Measurements from ENCODE around the gene COL3A1.

The COL3A1 gene

DNA sequence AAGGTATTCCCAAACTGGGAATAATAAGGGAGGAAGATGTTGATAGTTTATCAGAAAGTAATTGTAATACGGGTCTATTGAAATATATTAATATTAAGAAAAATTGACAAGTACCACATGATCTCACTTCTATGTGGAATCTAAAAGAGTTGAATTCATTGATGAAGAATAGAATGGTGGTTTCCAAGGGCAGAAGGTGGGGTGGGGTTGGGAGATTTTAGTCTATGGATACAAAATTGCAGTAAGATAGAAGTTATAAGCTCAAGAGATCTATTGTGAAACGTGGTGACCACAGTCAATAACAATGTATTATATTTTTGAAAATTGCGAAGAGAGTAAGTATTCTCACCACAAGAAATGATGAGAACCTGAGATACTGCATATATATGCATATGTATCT lies 38.9 kb downstream of the COL3A1 start:
- in situ Hi-C loops (cut with MboI; ENCODE audit: low pct_unique_long_range_greater_than_20kb, low sequenced_read_pairs): no loop called here
- DNase-seq: no peak

- DNase-seq: no peak
- in situ Hi-C loops (cut with MboI; ENCODE audit: low pct_unique_long_range_greater_than_20kb, low sequenced_read_pairs): no loop called here
Measured at GRCh38 chr2:189013671-189014448, 39.7 kb downstream of the COL3A1 start.

GRCh38 chr2:189014449-189015138 lies 40.4 kb downstream of the COL3A1 start:
- in situ Hi-C loops (cut with MboI; ENCODE audit: low pct_unique_long_range_greater_than_20kb, low sequenced_read_pairs): no loop called here

GRCh38 chr2:189015359-189015758 lies 41.2 kb downstream of the COL3A1 start:
- in situ Hi-C loops (cut with MboI; ENCODE audit: low pct_unique_long_range_greater_than_20kb, low sequenced_read_pairs): no loop called here
- no peak for DNase-seq

More at GRCh38 chr2:189014449-189015138, 40.4 kb downstream of the COL3A1 start:
- no peak for DNase-seq

- DNase-seq: no peak
- in situ Hi-C loops (cut with MboI; ENCODE audit: low pct_unique_long_range_greater_than_20kb, low sequenced_read_pairs): no loop called here
Measured at GRCh38 chr2:189016311-189016861, 42.2 kb downstream of the COL3A1 start.

DNA sequence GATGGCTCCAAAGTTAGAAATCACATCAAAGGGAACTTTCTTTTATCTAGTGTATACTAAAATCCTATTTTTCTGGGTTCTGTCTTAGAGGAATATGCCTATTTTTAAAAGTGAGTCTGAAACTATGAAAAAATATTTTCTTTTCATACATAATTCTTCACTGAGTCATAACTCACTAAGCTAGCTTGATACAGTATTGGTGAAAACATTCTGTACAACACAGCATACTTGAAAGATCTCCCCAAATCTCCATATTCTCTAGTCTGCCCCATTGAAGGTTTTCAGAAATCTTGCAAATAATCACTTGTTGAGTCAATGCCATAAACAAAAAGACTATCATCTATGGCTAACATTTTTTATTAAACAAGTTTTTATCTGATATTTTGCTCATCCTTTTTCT lies 44.5 kb downstream of the COL3A1 start:
- no peak for DNase-seq
- in situ Hi-C loops (cut with MboI; ENCODE audit: low pct_unique_long_range_greater_than_20kb, low sequenced_read_pairs): no loop called here

DNA sequence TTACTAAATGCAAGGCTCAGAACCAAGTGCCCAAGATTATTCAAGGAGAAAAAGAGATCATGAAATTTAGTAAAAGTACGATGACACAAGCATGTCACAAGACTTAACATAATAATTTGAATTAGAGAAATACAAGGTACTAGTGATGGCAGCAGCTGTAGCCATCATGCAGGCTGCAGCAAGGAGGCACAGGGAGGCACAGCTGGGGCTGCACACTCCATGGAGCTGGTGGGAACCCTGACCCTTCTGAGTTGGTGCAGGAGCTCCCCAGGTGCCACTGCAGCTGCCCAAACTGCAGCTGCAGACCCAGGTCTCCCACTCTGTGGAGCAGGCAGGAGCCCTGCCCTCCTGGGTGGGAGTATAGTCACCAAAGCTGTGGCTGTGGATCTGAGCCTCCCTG lies 46.0 kb downstream of the COL3A1 start:
- in situ Hi-C loops (cut with MboI; ENCODE audit: low pct_unique_long_range_greater_than_20kb, low sequenced_read_pairs): no loop called here
- DNase-seq: no peak

GRCh38 chr2:189022053-189022481 lies 47.9 kb downstream of the COL3A1 start:
- no peak for DNase-seq
- in situ Hi-C loops (cut with MboI; ENCODE audit: low pct_unique_long_range_greater_than_20kb, low sequenced_read_pairs): no loop called here

DNA sequence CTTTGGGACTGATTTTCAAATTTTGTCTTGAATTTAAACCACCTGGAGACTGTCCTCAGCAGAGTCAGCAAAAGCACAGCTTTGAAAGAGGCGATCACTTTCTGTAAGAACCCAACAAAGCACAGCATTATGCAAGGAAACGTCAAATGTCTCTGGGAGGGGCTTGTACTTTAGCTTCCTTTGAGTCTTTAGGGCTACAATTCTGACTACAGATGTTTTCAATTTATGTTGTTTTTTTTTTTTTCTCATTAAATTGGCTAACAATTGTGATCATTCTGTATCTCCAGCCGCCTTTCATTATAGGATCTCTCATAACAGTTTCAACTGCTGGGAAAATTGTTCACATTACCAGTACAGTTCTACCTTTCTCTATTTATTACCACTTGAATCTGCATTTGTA lies 48.3 kb downstream of the COL3A1 start:
- DNase-seq: no peak
- in situ Hi-C loops (cut with MboI; ENCODE audit: low pct_unique_long_range_greater_than_20kb, low sequenced_read_pairs): no loop called here

DNA sequence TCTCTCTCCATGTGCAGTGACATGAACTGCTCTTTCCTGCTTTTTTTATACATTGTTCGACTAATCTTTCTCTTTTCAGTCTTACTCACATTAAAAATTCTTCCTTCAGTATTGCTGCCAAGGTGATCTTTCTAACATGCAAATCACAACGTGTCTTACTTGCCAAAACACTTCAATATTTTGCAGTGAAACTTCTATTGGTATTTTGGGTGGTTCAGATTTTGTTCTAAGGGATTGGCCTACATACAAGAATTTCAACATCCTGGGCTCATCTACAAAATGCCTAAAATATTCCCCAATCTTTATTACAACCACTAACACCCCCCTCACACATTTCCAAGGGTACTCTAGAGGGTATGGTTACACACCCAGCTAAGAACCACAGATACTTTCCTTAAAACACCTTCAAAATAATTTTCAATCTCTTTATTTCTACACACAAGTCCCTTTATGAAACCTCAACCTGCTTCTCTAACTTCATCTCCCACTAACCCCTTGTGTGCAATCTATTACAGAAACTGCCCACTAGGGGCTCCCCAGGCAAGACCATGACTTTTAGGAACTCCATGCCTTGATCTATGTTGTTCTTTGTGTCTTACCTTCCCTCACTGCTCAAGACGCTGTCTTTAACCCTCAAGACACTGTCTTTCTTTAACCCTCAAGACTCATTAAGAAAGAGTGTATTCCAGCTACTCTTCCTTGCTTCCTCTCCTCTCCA lies 50.9 kb downstream of the COL3A1 start:
- in situ Hi-C loops (cut with MboI; ENCODE audit: low pct_unique_long_range_greater_than_20kb, low sequenced_read_pairs): no loop called here
- no peak for DNase-seq

GRCh38 chr2:189037518-189037917 lies 63.3 kb downstream of the COL3A1 start:
- DNase-seq: no peak
- in situ Hi-C loops (cut with MboI; ENCODE audit: low pct_unique_long_range_greater_than_20kb, low sequenced_read_pairs): no loop called here

DNA sequence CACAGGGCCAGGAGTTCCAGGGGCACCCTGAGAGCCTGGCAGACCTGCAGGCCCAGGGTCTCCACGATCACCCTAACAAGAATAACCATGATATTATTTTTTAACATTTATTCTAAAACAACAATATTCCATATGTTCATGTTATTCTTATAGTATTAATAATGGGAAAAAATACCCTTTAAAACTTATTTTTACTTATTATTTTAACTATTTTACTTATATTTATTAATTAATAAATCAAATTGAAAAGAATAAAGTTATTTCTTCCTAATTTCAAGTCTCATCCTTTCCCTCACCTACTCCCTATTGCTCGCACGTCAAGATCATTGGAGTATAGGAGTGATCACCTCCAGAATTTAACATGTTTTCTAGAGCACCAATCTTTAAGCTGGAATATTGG lies 71.7 kb downstream of the COL3A1 start:
- in situ Hi-C loops (cut with MboI; ENCODE audit: low pct_unique_long_range_greater_than_20kb, low sequenced_read_pairs): no loop called here
- DNase-seq: no peak

GRCh38 chr2:189046320-189046719 lies 72.1 kb downstream of the COL3A1 start:
- in situ Hi-C loops (cut with MboI; ENCODE audit: low pct_unique_long_range_greater_than_20kb, low sequenced_read_pairs): no loop called here
- DNase-seq: no peak

DNA sequence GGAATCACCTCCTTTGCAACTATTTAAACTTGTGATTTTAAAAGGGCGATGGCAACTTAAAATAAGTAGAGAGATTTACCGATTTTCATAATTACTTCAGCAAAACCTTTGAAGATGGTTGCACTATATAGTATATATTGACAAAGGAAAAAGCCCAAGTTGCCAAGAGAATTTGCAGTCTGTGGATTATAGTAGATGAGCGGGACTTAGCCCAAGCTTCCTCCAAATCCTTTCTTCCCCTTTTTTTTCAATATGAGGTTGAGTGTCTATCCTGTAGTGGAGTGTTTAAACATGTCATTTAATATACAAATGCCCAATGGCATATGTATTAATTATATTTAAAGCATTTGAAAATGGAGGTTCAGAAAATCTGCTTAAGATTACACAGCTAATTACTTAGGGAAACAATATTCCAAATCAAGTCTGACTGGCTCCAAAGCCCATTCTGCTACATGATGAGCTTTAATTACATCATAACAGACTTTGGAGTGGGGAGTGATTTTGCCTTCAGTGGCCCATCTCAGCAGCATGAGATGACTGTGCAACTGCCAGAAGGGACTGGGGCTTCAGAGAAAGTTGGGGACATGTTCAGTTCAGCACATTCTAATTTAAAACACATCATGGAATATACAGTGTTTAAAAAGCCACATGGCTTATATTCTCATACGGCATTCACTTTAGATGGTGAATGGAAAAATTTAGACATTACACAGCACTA lies 73.2 kb downstream of the COL3A1 start:
- in situ Hi-C loops (cut with MboI; ENCODE audit: low pct_unique_long_range_greater_than_20kb, low sequenced_read_pairs): no loop called here
- DNase-seq: no peak

DNA sequence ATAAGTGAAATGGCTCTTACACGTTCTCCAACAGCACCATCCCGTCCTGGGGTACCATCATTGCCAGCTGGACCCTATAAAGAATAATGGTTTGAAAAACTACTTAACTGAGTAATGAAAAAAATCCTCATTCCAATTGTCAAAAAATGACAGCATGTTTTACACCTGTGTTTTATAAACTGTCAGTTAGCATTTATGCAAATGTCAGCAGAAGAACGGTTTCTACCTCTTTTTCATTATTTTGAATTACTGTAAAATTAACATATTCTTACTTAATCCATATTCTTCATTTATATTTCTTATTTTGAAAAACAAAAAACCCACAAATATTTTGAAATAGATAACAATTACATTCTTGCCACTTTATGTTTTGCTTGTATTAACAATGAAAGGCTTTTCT lies 74.0 kb downstream of the COL3A1 start:
- in situ Hi-C loops (cut with MboI; ENCODE audit: low pct_unique_long_range_greater_than_20kb, low sequenced_read_pairs): no loop called here
- no peak for DNase-seq

DNA sequence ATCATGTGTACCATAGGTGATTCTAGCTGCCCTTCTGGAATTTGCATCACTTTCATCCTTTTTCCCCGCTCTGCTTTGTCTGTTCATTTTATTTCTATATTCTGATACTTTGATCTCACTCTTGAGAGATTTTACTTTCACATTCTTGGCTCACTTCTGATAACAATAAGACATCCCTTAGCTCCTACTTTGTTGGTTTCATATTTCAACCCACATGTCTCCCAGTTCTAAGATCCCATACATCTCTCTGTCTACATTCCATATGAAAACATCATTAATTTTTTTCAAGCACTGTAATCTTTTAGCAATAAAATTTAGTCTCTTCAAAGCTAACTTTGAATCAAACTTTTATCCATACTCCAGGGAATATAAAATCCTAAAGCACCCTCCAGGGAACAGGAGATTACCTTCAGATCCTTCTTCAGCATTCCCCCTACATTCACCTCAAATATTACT lies 75.6 kb downstream of the COL3A1 start:
- in situ Hi-C loops (cut with MboI; ENCODE audit: low pct_unique_long_range_greater_than_20kb, low sequenced_read_pairs): no loop called here
- DNase-seq: no peak

GRCh38 chr2:189050165-189050712 lies 76.1 kb downstream of the COL3A1 start:
- in situ Hi-C loops (cut with MboI; ENCODE audit: low pct_unique_long_range_greater_than_20kb, low sequenced_read_pairs): no loop called here
- DNase-seq: no peak

GRCh38 chr2:189056200-189057106 lies 82.3 kb downstream of the COL3A1 start:
- DNase-seq: no peak
- in situ Hi-C loops (cut with MboI; ENCODE audit: low pct_unique_long_range_greater_than_20kb, low sequenced_read_pairs): no loop called here
